ENCODE measurements around the gene RIC8B.

The RIC8B gene

GRCh38 chr12:106801167-106801708 lies 26.8 kb downstream of the RIC8B start:
- no peak for DNase-seq (ENCODE audit: low read depth in 4 of 4, low spot score in 1 of 4)

GRCh38 chr12:106801830-106802533 lies 27.5 kb downstream of the RIC8B start:
- DNase-seq (ENCODE audit: low read depth in 4 of 4, low spot score in 1 of 4): no peak

GRCh38 chr12:106804668-106805067 lies 30.2 kb downstream of the RIC8B start:
- no peak for DNase-seq (ENCODE audit: low read depth in 4 of 4, low spot score in 1 of 4)

GRCh38 chr12:106814714-106815113 lies 40.2 kb downstream of the RIC8B start:
- no peak for DNase-seq (ENCODE audit: low read depth in 4 of 4, low spot score in 1 of 4)

- DNase-seq (ENCODE audit: low read depth in 4 of 4, low spot score in 1 of 4): no peak
These were observed 41.3 kb downstream of the RIC8B start for GRCh38 chr12:106815741-106816140.

- no peak for DNase-seq (ENCODE audit: low read depth in 4 of 4, low spot score in 1 of 4)
These were observed 41.7 kb downstream of the RIC8B start for GRCh38 chr12:106816231-106816630.

GRCh38 chr12:106819991-106820390 lies 45.5 kb downstream of the RIC8B start:
- DNase-seq (ENCODE audit: low read depth in 4 of 4, low spot score in 1 of 4): no peak

- DNase-seq (ENCODE audit: low read depth in 4 of 4, low spot score in 1 of 4): no peak
These were observed 57.2 kb downstream of the RIC8B start for GRCh38 chr12:106831699-106832098.

GRCh38 chr12:106837782-106838181 lies 63.3 kb downstream of the RIC8B start:
- no peak for DNase-seq (ENCODE audit: low read depth in 4 of 4, low spot score in 1 of 4)

GRCh38 chr12:106839333-106839732 lies 64.9 kb downstream of the RIC8B start:
- DNase-seq (ENCODE audit: low read depth in 4 of 4, low spot score in 1 of 4): no peak

GRCh38 chr12:106840243-106840642 lies 65.8 kb downstream of the RIC8B start:
- no peak for DNase-seq (ENCODE audit: low read depth in 4 of 4, low spot score in 1 of 4)

- no peak for DNase-seq (ENCODE audit: low read depth in 4 of 4, low spot score in 1 of 4)
These were observed 67.2 kb downstream of the RIC8B start for GRCh38 chr12:106841510-106842302.

- DNase-seq (ENCODE audit: low read depth in 4 of 4, low spot score in 1 of 4): no peak
These were observed 71.4 kb downstream of the RIC8B start for GRCh38 chr12:106845902-106846301.

GRCh38 chr12:106847861-106848260 lies 73.4 kb downstream of the RIC8B start:
- DNase-seq (ENCODE audit: low read depth in 4 of 4, low spot score in 1 of 4): no peak

- DNase-seq (ENCODE audit: low read depth in 4 of 4, low spot score in 1 of 4): no peak
These were observed 76.8 kb downstream of the RIC8B start for GRCh38 chr12:106851306-106851705.

- DNase-seq (ENCODE audit: low read depth in 4 of 4, low spot score in 1 of 4): no peak
These were observed 80.2 kb downstream of the RIC8B start for GRCh38 chr12:106854723-106855122.

- no peak for DNase-seq (ENCODE audit: low read depth in 4 of 4, low spot score in 1 of 4)
These were observed 80.8 kb downstream of the RIC8B start for GRCh38 chr12:106855221-106855758.

GRCh38 chr12:106861984-106862916 lies 87.8 kb downstream of the RIC8B start:
- DNase-seq (ENCODE audit: low read depth in 4 of 4, low spot score in 1 of 4): no peak

GRCh38 chr12:106863189-106863588 lies 88.7 kb downstream of the RIC8B start:
- DNase-seq (ENCODE audit: low read depth in 4 of 4, low spot score in 1 of 4): no peak

- DNase-seq (ENCODE audit: low read depth in 4 of 4, low spot score in 1 of 4): no peak
These were observed 91.2 kb downstream of the RIC8B start for GRCh38 chr12:106865683-106866082.

Measured in stimulated activated CD4-positive, alpha-beta T cell treated with anti-CD3 and anti-CD28 coated beads, Interleukin-1b, Interleukin-23, amount 100 ng/mL, for 24 hours (primary cell).